ENCODE results near the gene SCP2. TPM values are rescaled to one million over a fixed set of nuclear protein-coding genes. Genes with fewer than 3 reads are reported as not detected.

The SCP2 gene
- total and polyA plus RNA-seq, 7 donors, result 124 to 792 (median 176) TPM

- Histone ChIP-seq H3K27ac (peak within 1 kb of the TSS; percentile 72 to 85 (median 77)), H3K4me1 (peaks cover 0 to 67% (median 43%) of the 10 kb centered on the region in 4 donors), H3K9me3 (no peaks in the 10 kb centered on the region), H3K4me3 (peak within 1 kb of the TSS; percentile 85 to 94 (median 89)), H3K27me3 (no peaks in the 10 kb centered on the region), H3K36me3 (no peaks in the 10 kb centered on the region)
- TF ChIP-seq EP300 (IDR thresholded peaks at IDR 0.05), result no peak
- peak in 3 of 4 donors; percentile 12 to 28 (median 26) for TF ChIP-seq POLR2AphosphoS5 (IDR thresholded peaks at IDR 0.05)
- intact Hi-C loops (cut with DNase I), result loop anchor here (2.0 to 5.0 kb wide), 4 partner anchors 35 to 140 kb away; partner anchors contain the start of gene ECHDC2
- DNase-seq, result peak; percentile 86
- 1 to 2% methylated on average over 73 of the region's 73 CpGs for WGBS, 2 donors
These were observed 135.0 kb downstream of the SCP2 start, which contains the start of gene PODN for GRCh38 chr1:53061859-53062707. TSS of gene PODN (plus strand) at chr1:53062213. CDS start at chr1:53069856, 7,643 bp downstream.

DNA sequence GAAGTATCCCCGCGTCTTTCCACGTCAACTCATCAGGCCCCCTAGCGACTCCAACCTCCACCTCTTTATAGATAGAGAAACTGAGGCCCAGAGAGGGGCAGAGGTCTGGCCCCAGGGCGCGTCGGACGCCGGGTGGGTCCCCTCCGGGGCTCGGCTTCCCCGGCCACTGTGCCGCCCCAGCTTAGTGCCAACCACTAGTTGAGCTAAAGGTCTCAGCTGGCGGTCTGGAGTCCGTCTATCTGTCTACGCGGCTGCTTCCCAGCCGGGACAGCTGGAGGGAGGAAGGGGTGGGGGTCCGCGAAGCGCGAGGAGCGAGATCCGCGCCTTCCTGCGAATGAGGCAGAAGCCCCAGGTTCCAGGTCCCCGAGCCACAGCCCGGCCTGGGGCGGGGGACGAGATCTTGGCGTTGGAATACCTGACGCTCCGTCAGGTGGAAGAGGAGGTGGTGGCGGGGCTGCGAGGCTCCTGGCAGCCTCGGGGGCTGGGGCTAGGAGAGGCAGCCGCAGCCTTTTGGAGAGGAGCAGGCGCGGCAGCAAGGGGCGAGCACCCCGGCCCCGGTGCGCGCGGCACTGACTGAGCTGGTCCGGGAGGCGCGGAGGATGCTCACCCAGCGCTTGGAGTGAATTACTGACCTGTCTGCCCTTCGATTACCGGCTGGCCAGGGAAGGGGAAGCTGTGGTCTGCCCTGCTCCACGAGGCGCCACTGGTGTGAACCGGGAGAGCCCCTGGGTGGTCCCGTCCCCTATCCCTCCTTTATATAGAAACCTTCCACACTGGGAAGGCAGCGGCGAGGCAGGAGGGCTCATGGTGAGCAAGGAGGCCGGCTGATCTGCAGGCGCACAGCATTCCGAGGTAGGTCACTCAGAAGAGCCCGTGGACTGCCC, 135.9 kb downstream of the SCP2 start:
- Histone ChIP-seq H3K27me3 (no peaks in the 10 kb centered on the region), H3K4me1 (peaks cover 0 to 62% (median 39%) of the 10 kb centered on the region in 4 donors), H3K4me3 (peak overlapping the region; percentile 85 to 94 (median 89)), H3K27ac (peak overlapping the region; percentile 72 to 85 (median 77)), H3K9me3 (no peaks in the 10 kb centered on the region), H3K36me3 (no peaks in the 10 kb centered on the region)
- no peak for TF ChIP-seq POLR2AphosphoS5 (IDR thresholded peaks at IDR 0.05)
- no peak for TF ChIP-seq POLR2A (IDR thresholded peaks at IDR 0.05)
- no peak for TF ChIP-seq CTCF (IDR thresholded peaks at IDR 0.05)
- TF ChIP-seq EP300 (IDR thresholded peaks at IDR 0.05), result no peak
- intact Hi-C loops (cut with DNase I), result loop anchor here (2.0 to 5.0 kb wide), 4 partner anchors 36 to 141 kb away; partner anchors contain the start of gene ECHDC2
- DNase-seq, result peak; percentile 69
- 16 to 31% methylated on average over 61 of the region's 61 CpGs for WGBS, 2 donors

- H3K4me3 ChIP-seq, result peak overlapping the region; percentile 85 to 94 (median 89)
These were observed 136.9 kb downstream of the SCP2 start for GRCh38 chr1:53063744-53064515.

DNA sequence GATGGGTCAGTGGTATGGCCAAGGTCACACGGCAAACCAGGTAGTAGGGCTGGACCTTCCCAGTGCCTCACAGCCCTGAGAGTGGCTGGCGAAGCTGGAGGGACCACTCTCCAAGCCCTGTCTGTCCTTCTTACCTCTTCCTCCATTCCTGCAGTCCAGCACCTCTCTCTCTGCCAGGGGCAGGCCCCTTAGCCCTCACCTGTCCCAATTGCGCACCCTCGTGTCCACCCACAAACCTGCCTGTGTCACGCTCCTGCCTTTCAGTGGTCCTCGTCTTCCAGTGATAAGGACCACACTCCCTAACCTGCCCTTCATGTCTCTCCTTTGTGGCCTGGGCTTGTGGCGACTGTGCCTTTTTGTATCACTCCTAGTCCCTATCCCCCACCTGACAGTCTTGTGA, 138.3 kb downstream of the SCP2 start:
- Histone ChIP-seq H3K4me1 (peaks cover 0 to 54% (median 33%) of the 10 kb centered on the region in 4 donors), H3K27me3 (no peaks in the 10 kb centered on the region), H3K27ac (peak overlapping the region in 1 of 4 donors; percentile 11), H3K4me3 (no peak overlapping the region), H3K9me3 (no peaks in the 10 kb centered on the region), H3K36me3 (peaks cover 0 to 12% (median 3%) of the 10 kb centered on the region in 4 donors)
- TF ChIP-seq POLR2A (IDR thresholded peaks at IDR 0.05) (no peak), POLR2AphosphoS5 (IDR thresholded peaks at IDR 0.05) (no peak)
- DNase-seq, result peak; percentile 63
- intact Hi-C loops (cut with DNase I), result no loop called here
- 90 to 95% methylated on average over 7 of the region's 7 CpGs for WGBS, 2 donors

More at GRCh38 chr1:53063744-53064515, 136.9 kb downstream of the SCP2 start:
- Histone ChIP-seq H3K4me1 (peaks cover 0 to 57% (median 35%) of the 10 kb centered on the region in 4 donors), H3K9me3 (no peaks in the 10 kb centered on the region), H3K27ac (peak overlapping the region; percentile 72 to 85 (median 77)), H3K36me3 (peaks cover 0 to 5% (median 0%) of the 10 kb centered on the region in 4 donors), H3K27me3 (no peaks in the 10 kb centered on the region)
- WGBS, 2 donors, result 90 to 91% methylated on average over 9 of the region's 9 CpGs
- intact Hi-C loops (cut with DNase I), result loop anchor here (2.0 to 5.0 kb wide), 4 partner anchors 37 to 142 kb away; partner anchors contain the start of gene ECHDC2
- TF ChIP-seq POLR2AphosphoS5 (IDR thresholded peaks at IDR 0.05) (no peak), EP300 (IDR thresholded peaks at IDR 0.05) (no peak), POLR2A (IDR thresholded peaks at IDR 0.05) (no peak), CTCF (IDR thresholded peaks at IDR 0.05) (no peak)
- no peak for DNase-seq

GRCh38 chr1:53066488-53066887, 139.4 kb downstream of the SCP2 start:
- H3K9me3 ChIP-seq, result no peaks in the 10 kb centered on the region
- DNase-seq, result peak; percentile 70
- H3K4me1 ChIP-seq, result peaks cover 0 to 43% (median 23%) of the 10 kb centered on the region in 4 donors

More at GRCh38 chr1:53066488-53066887, 139.4 kb downstream of the SCP2 start:
- WGBS, 2 donors, result 78 to 80% methylated on average over 6 of the region's 6 CpGs
- peaks cover 0 to 22% (median 4%) of the 10 kb centered on the region in 4 donors for H3K36me3 ChIP-seq
- no peak overlapping the region for H3K4me3 ChIP-seq
- no peak for TF ChIP-seq POLR2A (IDR thresholded peaks at IDR 0.05)
- TF ChIP-seq EP300 (IDR thresholded peaks at IDR 0.05), result no peak
- TF ChIP-seq POLR2AphosphoS5 (IDR thresholded peaks at IDR 0.05), result peak in 1 of 4 donors; percentile 14
- no peak for TF ChIP-seq CTCF (IDR thresholded peaks at IDR 0.05)
- H3K27me3 ChIP-seq, result no peaks in the 10 kb centered on the region
- peak overlapping the region in 3 of 4 donors; percentile 3 to 29 (median 27) for H3K27ac ChIP-seq
- intact Hi-C loops (cut with DNase I), result no loop called here
